ENCODE results near the gene MAP3K15.

- TF ChIP-seq POLR2A (IDR thresholded peaks at IDR 0.05) (no peak), POLR2AphosphoS5 (IDR thresholded peaks at IDR 0.05; ENCODE audit: insufficient read depth in 1 of 2, low read depth in 1 of 2) (no peak)
- TF ChIP-seq, protein P1, sequence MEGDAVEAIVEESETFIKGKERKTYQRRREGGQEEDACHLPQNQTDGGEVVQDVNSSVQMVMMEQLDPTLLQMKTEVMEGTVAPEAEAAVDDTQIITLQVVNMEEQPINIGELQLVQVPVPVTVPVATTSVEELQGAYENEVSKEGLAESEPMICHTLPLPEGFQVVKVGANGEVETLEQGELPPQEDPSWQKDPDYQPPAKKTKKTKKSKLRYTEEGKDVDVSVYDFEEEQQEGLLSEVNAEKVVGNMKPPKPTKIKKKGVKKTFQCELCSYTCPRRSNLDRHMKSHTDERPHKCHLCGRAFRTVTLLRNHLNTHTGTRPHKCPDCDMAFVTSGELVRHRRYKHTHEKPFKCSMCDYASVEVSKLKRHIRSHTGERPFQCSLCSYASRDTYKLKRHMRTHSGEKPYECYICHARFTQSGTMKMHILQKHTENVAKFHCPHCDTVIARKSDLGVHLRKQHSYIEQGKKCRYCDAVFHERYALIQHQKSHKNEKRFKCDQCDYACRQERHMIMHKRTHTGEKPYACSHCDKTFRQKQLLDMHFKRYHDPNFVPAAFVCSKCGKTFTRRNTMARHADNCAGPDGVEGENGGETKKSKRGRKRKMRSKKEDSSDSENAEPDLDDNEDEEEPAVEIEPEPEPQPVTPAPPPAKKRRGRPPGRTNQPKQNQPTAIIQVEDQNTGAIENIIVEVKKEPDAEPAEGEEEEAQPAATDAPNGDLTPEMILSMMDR (IDR thresholded peaks at IDR 0.05) = no peak
Measured at GRCh38 chrX:19389227-19389845, 126.0 kb downstream of the MAP3K15 start.

Data from vagina (tissue), 2 donors.